Hepatocyte (in vitro differentiated cells): ENCODE measurements around the gene KDM4C. TPM values are rescaled to one million over a fixed set of nuclear protein-coding genes. Genes with fewer than 3 reads are reported as not detected.

Experiments
- DNase-seq: peaks from one replicate; pipeline ENCODE4 v3.0.0-alpha.2; 2016; ENCODE audit warnings: low spot score
- H2AFZ ChIP-seq: fragments of 200-600 bp; sonication (generic); 2 replicates; pipeline ENCODE4 v1.6.0; 2016; ENCODE audit warnings: antibody characterized with exemption, mild to moderate bottlenecking
- H3K27ac ChIP-seq: fragments of 200-600 bp; sonication (generic); 2 replicates; pipeline ENCODE4 v1.5.1; 2016; ENCODE audit warnings: mild to moderate bottlenecking
- H3K27me3 ChIP-seq: fragments of 200-600 bp; sonication (generic); 2 replicates; pipeline ENCODE4 v1.6.1; 2016
- H3K36me3 ChIP-seq: fragments of 200-600 bp; sonication (generic); replicated peaks from 2 replicates; pipeline ENCODE4 v1.5.1; 2016; ENCODE audit warnings: low read depth; ENCODE audit not compliant: insufficient read depth
- H3K4me1 ChIP-seq: fragments of 200-600 bp; sonication (generic); 2 replicates; pipeline ENCODE4 v1.5.1; 2016; ENCODE audit warnings: mild to moderate bottlenecking, moderate library complexity; ENCODE audit not compliant: insufficient read depth
- H3K4me2 ChIP-seq: fragments of 200-600 bp; sonication (generic); 2 replicates; pipeline ENCODE4 v1.6.0; 2016
- H3K4me3 ChIP-seq: fragments of 200-600 bp; sonication (generic); 2 replicates; pipeline ENCODE4 v1.5.1; 2016; ENCODE audit warnings: mild to moderate bottlenecking
- H3K79me2 ChIP-seq: fragments of 200-600 bp; sonication (generic); 2 replicates; pipeline ENCODE4 v1.6.0; 2017; ENCODE audit warnings: mild to moderate bottlenecking
- H3K9me2 ChIP-seq: fragments of 200-600 bp; sonication (generic); replicated peaks from 2 replicates; pipeline ENCODE4 v1.6.0; 2017; ENCODE audit warnings: mild to moderate bottlenecking; ENCODE audit not compliant: insufficient read depth
- H3K9me3 ChIP-seq: fragments of 200-600 bp; sonication (generic); 2 replicates; pipeline ENCODE4 v1.5.1; 2016; ENCODE audit warnings: low read depth, mild to moderate bottlenecking
- H4K20me1 ChIP-seq: fragments of 200-600 bp; sonication (generic); 2 replicates; pipeline ENCODE4 v1.6.0; 2016; ENCODE audit warnings: mild to moderate bottlenecking; ENCODE audit not compliant: insufficient read depth, poor library complexity, severe bottlenecking
- CTCF ChIP-seq: fragments of 200-600 bp; sonication (generic); IDR thresholded peaks from 2 replicates; pipeline ENCODE4 v1.5.1; 2016; ENCODE audit warnings: antibody characterized with exemption, mild to moderate bottlenecking; ENCODE audit not compliant: poor library complexity
- EZH2 ChIP-seq: fragments of 200-600 bp; sonication (generic); IDR thresholded peaks from 2 replicates; pipeline ENCODE4 v1.6.1; 2016; ENCODE audit warnings: antibody characterized with exemption, mild to moderate bottlenecking, borderline replicate concordance
- EZH2phosphoT487 ChIP-seq: fragments of 200-600 bp; sonication (generic); IDR thresholded peaks from one replicate; pipeline ENCODE4 v1.6.1; 2018; ENCODE audit warnings: antibody characterized with exemption, mild to moderate bottlenecking, low read depth, moderate library complexity; ENCODE audit not compliant: unreplicated experiment, severe bottlenecking
- WGBS: methylation state at CpG from one replicate; pipeline ENCODE4 v1.1.6; 2016; ENCODE audit warnings: low lambda C conversion rate; ENCODE audit errors: missing lambda C conversion rate; 5-methylcytosine and 5-hydroxymethylcytosine counted together
- polyA plus RNA-seq: library from polyadenylated mRNA; unstranded; fragments of >200 nt; fragmentation: Nextera tagmentation; extraction: Ambion mirVana; gene quantifications from 2 replicates; pipeline ENCODE4 v1.2.1, GENCODE V29; 2016
- total RNA-seq: library from RNA; depleted of rRNA; stranded (reverse); fragments of >200 nt; gene quantifications from 2 replicates; pipeline ENCODE4 v1.2.3, GENCODE V29; 2014

The KDM4C gene
- total and polyA plus RNA-seq, 2 experiments from 2014 or later: 16.1 to 28.7 TPM

- peaks cover 9% of the 10 kb centered on the region for H3K79me2 ChIP-seq
- H2AFZ ChIP-seq: no peak overlapping the region
- H3K27me3 ChIP-seq: no peaks in the 10 kb centered on the region
- peaks cover 6% of the 10 kb centered on the region for H3K4me1 ChIP-seq
- H3K9me3 ChIP-seq: no peaks in the 10 kb centered on the region
- no peak overlapping the region for H3K4me3 ChIP-seq
- H4K20me1 ChIP-seq: no peaks in the 10 kb centered on the region
- peak overlapping the region; percentile 2 for H3K27ac ChIP-seq
- no peak for TF ChIP-seq EZH2
- TF ChIP-seq CTCF: no peak
- no peak for TF ChIP-seq EZH2phosphoT487
- DNase-seq: no peak
- 71% methylated on average over 2 of the region's 2 CpGs for WGBS
- H3K4me2 ChIP-seq: no peak overlapping the region
- no peaks in the 10 kb centered on the region for H3K9me2 ChIP-seq
- H3K36me3 ChIP-seq: no peaks in the 10 kb centered on the region
These were observed 61.3 kb downstream of the KDM4C start for GRCh38 chr9:6819112-6819511.

- peaks cover 9% of the 10 kb centered on the region for H3K79me2 ChIP-seq
- H3K27ac ChIP-seq: peak overlapping the region; percentile 2
- H3K27me3 ChIP-seq: no peaks in the 10 kb centered on the region
- H3K9me2 ChIP-seq: no peaks in the 10 kb centered on the region
- peaks cover 6% of the 10 kb centered on the region for H3K4me1 ChIP-seq
- DNase-seq: no peak
- TF ChIP-seq EZH2phosphoT487: no peak
- TF ChIP-seq EZH2: no peak
- TF ChIP-seq CTCF: no peak
- no peaks in the 10 kb centered on the region for H3K9me3 ChIP-seq
- no peak overlapping the region for H3K4me2 ChIP-seq
- 69% methylated on average over 3 of the region's 3 CpGs for WGBS
- no peak overlapping the region for H2AFZ ChIP-seq
- no peak overlapping the region for H3K4me3 ChIP-seq
- H4K20me1 ChIP-seq: no peaks in the 10 kb centered on the region
- no peaks in the 10 kb centered on the region for H3K36me3 ChIP-seq
These were observed 61.8 kb downstream of the KDM4C start for GRCh38 chr9:6819529-6819928.

GRCh38 chr9:6822696-6823095, 64.9 kb downstream of the KDM4C start:
- Histone ChIP-seq H3K9me3 (no peaks in the 10 kb centered on the region), H3K4me2 (no peak overlapping the region), H3K27ac (no peak overlapping the region), H3K4me1 (peaks cover 6% of the 10 kb centered on the region), H3K27me3 (no peaks in the 10 kb centered on the region), H3K4me3 (no peak overlapping the region), H4K20me1 (peaks cover 2% of the 10 kb centered on the region), H2AFZ (no peak overlapping the region), H3K79me2 (peaks cover 9% of the 10 kb centered on the region), H3K9me2 (no peaks in the 10 kb centered on the region), H3K36me3 (no peaks in the 10 kb centered on the region)
- DNase-seq: no peak
- WGBS: 64% methylated on average over 3 of the region's 3 CpGs
- TF ChIP-seq EZH2 (no peak), EZH2phosphoT487 (no peak), CTCF (no peak)
